HCEC 1CT (cell line): Measurements from ENCODE around the gene BICDL2.
"Not testable (repeated sequence)": the region's sequence is repeated elsewhere in the genome, so short reads cannot be mapped to it uniquely, and the experiment has no call there.

Experiments
- DNase-seq: peaks from one replicate; pipeline ENCODE4 v3.0.0-alpha.2; 2017

Gene BICDL2

DNA sequence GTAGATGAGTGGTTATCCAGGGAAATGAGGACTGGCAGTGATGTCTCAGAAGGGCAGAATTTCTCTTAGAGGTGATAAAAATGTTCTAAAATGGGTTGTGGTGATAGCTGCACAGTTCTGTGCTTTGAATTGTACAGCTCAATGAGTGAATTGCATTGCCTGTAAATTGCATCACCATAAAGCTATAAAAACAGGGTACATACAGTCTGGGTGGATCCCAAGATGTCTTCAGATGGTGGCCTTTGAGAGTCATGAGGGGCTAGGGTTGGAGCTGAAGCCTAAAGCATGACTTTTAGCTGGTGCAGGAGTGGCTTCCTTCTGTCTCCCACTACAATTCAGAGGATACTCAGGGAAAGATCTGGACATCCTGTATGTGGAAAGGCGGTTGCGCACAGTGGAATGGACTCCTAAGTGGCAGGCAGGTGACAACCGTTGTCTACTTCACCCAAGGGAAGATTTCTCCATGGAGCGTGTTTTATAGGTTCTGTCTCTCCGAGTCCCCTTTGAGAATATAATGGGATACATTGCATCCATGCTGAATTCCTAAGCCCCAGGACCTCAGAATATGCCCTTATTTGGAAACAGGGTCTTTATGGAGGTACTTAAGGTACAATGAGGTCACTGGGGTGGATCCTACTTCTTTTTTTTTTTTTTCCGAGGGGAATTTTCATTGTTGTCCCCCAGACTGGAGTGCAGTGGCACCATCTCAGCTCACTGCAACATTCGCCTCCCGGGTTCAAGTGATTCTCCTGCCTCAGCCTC is 27.1 kb upstream of the BICDL2 start:
- no peak for DNase-seq

DNA sequence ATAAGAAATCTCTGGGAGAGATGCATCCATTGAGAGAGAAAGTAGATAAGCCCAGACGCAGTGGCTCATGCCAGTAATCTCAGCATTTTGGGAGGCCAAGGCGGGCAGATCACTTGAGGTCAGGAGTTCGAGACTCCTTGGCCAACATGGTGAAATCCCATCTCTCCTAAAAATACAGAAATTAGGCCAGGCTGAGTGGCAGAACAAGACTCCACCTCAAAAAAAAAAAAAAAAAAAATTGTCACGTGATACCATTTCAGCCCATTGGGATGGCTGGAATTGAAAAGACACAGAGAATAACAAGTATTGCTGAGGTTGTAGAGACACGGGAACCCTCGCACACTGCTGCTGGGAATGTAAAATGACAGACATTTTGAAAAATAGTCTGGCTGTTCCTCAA is 25.8 kb upstream of the BICDL2 start:
- no peak for DNase-seq

DNA sequence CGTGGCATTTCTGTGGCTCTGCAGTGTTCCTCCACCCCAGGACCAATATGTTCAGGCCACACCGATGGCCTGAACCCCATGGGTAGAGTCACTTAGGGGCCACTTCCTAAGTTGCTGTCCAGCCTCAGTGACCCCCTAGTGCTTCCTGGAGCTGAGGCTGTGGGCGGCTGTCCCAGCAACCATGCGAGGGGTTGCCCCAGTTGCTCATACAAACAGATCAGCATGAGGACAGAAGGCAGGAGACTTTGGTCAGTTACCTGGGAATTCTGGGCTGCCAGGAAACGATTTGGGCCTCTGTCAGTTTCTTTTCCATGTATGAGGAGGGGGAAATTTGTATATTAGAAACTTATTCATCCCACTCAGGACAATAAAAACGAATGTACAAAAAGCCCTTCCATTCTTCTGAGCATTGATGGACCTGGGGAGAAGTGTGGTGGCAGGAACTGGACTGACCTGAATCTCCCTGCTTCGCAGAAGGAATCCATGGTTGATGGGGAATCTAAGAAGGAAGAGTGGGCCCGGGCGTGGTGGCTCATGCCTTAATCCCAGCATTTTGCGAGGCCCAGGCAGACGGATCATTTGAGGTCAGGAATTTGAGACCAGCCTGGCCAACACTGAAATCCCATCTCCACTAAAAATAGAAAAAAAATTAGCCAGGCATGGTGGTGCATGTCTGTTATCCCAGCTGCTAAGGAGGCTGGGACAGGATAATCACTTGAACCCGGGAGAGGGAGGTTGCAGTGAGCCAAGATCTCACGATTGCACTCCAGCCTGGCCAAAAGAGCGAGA is 23.8 kb upstream of the BICDL2 start:
- no peak for DNase-seq

- DNase-seq = no peak
Observed at GRCh38 chr16:3059723-3060242, 23.0 kb upstream of the BICDL2 start.

DNA sequence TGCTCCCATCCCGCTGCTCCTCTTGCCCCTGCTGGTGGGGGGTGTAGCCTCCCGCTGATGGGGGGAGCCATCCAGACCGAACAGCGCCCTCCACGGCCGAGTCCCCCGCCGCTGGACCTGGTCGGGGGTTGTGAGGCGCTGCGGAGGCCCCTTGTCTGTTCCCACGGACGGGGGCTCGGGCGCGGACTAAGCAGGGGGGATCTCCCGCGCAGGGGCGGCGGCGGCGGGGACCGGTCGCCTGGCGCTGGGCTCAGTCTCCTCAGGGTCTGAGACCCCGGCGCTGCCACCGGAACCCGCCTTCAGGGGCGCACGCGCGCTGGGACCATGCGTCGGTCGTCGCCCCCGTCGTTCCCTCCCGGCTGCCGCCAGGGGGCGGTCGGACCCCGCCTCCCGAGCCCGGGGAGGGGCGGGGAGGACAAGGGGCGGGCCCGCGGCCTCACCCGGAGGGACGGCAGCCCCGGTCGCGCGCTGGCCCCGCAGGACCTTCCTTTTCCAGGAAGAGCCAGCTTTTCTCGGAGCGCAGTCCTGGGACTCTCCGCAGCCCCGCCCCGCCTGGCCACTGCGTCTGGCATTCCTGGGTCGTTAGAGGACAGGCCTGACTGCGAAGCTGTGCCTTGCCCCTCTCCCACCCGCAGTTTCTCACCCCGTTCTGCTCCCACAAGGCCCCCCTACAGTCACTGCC is 22.4 kb upstream of the BICDL2 start:
- peak; percentile 75 for DNase-seq

GRCh38 chr16:3058139-3059030 is 21.6 kb upstream of the BICDL2 start:
- DNase-seq = peak; percentile 18

DNA sequence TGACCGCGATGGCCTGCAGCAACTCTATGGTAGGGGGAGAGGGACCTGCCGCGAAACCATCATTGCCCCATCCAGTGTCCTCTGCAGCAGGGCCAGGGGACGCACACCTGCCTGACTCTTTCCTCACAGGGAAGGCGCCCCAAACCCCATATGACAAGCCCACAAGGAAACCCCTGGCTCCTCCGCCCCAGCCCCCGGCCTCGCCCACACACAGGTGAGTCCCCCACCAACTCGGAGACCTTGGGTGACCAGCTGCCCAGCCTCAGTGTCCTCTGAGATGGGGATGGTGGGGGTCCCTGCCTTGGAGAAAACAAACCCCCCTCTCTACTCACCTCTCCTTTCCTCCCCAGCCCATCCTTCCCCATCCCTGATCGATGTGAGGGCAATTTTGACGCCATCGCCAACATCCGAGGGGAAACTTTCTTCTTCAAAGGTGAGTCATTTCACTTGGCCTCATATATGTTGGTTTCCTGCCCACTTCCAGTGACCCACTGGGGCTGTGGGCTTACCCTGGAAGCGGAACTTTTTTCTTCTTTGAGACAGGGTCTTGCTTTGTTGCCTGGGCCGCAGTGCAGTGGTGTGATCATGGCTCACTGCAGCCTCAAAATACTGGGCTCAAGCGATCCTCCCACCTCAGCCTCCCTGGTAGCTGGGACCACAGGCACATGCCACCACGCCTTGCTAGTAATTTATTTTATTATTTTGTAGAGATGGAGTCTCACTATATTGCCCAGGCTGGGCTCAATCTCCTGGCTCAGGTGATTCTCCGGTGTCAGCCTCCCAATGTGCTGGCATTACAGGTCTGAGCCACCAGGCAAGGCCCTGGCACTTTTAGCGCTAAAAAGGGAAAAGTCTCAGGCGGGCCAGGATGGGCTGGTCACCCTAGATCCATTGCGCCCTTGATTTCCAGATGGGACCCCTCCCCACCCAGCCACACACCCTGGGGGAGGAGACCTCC is 20.7 kb upstream of the BICDL2 start:
- no peak for DNase-seq

- DNase-seq = no peak
Observed at GRCh38 chr16:3056336-3057180, 19.8 kb upstream of the BICDL2 start.

- not testable (repeated sequence) for DNase-seq
Observed at GRCh38 chr16:3055734-3056115, 19.0 kb upstream of the BICDL2 start.

GRCh38 chr16:3054965-3055733 is 18.4 kb upstream of the BICDL2 start:
- no peak for DNase-seq

DNA sequence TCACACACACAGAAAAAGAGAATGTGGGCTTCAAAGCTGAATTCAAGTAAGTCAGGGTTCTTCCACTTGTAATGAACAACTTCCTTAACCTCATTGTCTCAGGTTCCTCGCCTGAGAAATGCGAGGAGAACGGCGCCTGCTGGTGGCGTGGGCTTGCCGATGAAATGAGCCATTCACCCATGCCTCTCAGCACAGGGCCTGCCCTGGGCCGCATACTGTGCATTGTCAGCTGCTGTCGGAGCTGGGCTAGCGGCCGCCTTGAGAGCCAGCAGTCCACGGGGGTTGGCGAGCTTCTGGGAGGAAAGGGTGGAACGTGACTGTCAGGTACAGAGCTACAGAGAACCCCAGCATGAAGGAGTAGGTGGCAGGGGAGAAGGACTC is 16.6 kb upstream of the BICDL2 start:
- not testable (repeated sequence) for DNase-seq

- not testable (repeated sequence) for DNase-seq
Observed at GRCh38 chr16:3052571-3053329, 16.0 kb upstream of the BICDL2 start.

GRCh38 chr16:3051494-3051893 is 14.8 kb upstream of the BICDL2 start:
- no peak for DNase-seq

- no peak for DNase-seq
Observed at GRCh38 chr16:3051009-3051408, 14.3 kb upstream of the BICDL2 start.

DNA sequence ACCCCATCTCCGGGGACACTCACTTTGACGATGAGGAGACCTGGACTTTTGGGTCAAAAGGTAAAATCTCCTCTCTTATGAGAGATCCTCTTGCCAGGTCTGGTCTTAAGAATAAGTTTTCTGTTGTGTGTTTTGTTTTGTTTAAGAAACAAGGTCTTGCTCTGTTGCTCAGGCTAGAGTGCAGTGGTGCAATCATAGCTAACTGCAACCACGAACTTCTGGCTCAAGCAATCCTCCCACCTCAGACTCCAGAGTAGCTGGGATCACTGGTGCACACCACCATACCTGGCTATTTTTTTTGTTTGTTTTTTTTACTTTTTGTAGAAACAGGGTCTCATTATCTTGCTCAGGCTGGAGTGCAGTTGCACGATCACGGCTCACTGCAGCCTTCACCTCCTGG is 13.7 kb upstream of the BICDL2 start:
- no peak for DNase-seq

DNA sequence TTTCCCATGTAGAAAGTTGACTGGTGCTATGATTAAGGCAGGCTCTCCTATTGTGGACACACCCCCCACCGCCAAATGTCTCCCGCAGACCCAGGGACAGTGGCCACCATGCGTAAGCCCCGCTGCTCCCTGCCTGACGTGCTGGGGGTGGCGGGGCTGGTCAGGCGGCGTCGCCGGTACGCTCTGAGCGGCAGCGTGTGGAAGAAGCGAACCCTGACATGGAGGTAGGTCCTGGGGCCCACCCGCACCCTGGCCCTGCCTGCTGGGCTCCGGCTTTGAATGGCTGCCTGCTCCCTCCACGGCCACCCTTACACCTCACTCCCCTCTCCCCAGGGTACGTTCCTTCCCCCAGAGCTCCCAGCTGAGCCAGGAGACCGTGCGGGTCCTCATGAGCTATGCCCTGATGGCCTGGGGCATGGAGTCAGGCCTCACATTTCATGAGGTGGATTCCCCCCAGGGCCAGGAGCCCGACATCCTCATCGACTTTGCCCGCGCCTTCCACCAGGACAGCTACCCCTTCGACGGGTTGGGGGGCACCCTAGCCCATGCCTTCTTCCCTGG is 13.3 kb upstream of the BICDL2 start:
- DNase-seq = no peak

GRCh38 chr16:3047387-3047720 is 10.6 kb upstream of the BICDL2 start:
- no peak for DNase-seq

GRCh38 chr16:3046641-3047386 is 10.1 kb upstream of the BICDL2 start:
- no peak for DNase-seq
